Measurements from ENCODE around the gene OSBPL10.

OSBPL10 gene

DNA sequence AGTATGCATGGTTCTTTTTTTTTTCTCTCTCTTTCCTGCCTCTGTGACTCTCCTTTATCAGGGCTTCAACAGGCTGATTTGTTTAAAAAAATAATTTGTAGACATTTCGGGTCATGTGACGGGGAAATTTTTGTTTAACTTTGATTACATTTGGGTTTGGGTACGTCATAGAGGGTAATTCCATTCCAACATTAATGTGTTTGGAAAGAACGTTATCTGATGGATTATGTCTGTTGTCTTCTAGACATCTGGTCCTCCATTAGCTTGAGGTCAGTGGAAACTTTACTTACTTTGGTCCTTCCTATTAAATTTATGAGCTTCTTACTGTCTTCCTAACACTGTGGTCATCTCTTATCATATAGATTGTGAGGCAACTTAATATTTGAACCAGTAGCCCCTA, 367.4 kb downstream of the OSBPL10 start:
- no peak for DNase-seq (ENCODE audit: low spot score)

DNA sequence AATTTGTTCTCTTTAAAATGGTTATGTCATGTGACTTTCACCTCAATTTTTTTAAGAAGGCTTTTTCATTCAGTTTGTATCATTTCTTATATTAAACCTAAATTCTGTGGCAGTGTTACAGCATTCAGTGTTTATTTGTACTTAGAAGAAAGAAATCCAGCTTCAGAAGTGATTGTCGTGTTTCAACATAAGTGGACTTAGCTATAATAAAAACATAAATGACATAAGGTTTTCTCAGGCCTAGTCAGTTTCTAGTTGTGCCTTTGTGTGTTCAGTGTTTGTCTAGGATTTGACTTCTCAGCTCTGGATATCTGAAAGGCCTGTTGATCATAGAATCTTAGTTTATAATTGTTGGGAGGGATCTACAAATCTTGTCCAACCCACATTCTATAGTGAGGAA, 367.9 kb downstream of the OSBPL10 start:
- no peak for DNase-seq (ENCODE audit: low spot score)

Measured in AG08395 (cell line).